Sciatic nerve (tissue), 2 donors: ENCODE results near the gene TCP11X1. TPM values are rescaled to one million over a fixed set of nuclear protein-coding genes. Genes with fewer than 3 reads are reported as not detected.
"Not testable (repeated sequence)": the region's sequence is repeated elsewhere in the genome, so short reads cannot be mapped to it uniquely, and the experiment has no call there.

Experiments used
- ATAC-seq: fragments of 200-7000 bp; cut with Tn5 transposase; one replicate; pipeline ENCODE4 v1.9.1; 2020; ENCODE audit warnings: mild to moderate bottlenecking, moderate library complexity
- DNase-seq: peaks from one replicate; pipeline ENCODE4 v3.0.0-alpha.2; 2020; ENCODE audit warnings: low spot score
- intact Hi-C: fragments of 100-400 bp; cut with DNase I; formaldehyde crosslinking; loops from one replicate; pipeline ENCODE4 v1.14.2; 2022
- total RNA-seq: library from RNA; stranded (reverse); fragmentation: NEBNext Ultra II Directional; extraction: Animal tissue kit (Norgen Biotek cat#: 25700); gene quantifications from one replicate; pipeline ENCODE4 v1.2.1, GENCODE V29; 2021
- donor health status: DM: no; HTN: no; CAD: no.
- donor health status: DM: no; HTN: no; CAD: no.

The TCP11X1 gene
- not detected for total RNA-seq

DNA sequence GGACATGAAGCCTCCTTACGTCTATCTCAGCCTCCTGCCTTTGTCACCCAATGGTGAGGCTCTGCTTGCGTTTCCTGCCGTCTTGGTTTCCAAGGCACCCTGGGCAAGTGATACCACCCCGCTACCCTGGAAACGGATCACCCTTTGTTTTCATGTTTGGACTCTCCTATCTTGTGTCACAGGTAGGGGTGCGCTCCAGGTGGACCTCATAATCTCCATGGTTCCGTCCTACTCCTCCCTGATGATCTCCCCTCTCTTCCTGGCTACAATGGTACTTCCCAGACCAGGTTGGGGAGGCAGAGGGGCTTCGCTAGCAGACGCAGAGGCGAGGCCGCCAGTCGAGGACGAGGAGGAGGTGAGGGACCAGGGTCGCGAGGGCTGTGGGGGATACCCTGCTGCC is at the start of gene TCP11X1:
TSS of gene TCP11X1 (plus strand) at position 316 of the 400 bp plus-strand sequence.
- ATAC-seq, DNase-seq, intact Hi-C loops: not testable (repeated sequence)

GRCh38 chrX:102185967-102186720 is 29.0 kb upstream of the TCP11X1 start:
- intact Hi-C loops, result no loop called here
- ATAC-seq (no peak), DNase-seq (no peak)

DNA sequence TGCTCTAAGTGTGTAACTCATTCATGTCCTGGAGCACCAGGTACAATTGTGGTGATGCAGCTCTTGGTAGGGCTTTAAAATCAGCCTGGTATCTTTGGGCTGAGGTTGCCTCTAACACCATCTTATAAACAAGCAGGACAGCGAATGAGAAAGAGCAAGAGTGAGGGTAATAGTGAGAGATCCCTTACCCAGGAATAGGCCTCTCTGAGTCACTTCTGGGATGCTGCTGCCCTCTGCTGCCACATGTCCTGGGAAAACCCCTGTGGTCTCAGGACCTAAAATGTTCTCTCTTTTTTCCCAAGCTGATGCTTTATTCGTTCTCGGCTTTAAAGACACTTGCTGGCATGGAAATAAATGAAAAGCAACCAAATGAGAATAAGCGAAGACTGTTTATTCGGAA is 7.2 kb upstream of the TCP11X1 start:
- ATAC-seq, intact Hi-C loops, DNase-seq: not testable (repeated sequence)

GRCh38 chrX:102216497-102216896 is 1.4 kb downstream of the TCP11X1 start:
- ATAC-seq, DNase-seq, intact Hi-C loops: not testable (repeated sequence)

GRCh38 chrX:102235678-102236077 is 20.6 kb downstream of the TCP11X1 start:
- intact Hi-C loops, DNase-seq, ATAC-seq: not testable (repeated sequence)

DNA sequence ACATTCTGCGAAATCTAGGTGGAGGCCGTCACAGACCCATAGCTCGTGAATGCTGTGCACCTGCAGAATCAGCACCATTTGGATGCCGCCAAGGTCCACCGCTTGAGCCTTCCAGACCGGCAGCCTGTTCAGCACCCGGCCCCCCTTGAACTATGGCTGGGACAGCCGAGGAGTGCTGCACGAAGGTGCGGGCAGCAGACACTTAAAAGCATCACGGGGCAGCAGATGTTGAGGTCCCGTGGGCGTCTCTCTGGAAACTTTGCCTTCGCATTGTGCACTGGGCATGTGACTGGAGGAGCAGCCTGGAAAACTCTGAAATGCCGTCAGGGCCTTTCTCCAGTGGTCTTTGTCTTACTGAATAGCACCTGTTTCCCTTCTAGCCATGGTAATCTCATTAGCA is 25.2 kb downstream of the TCP11X1 start:
- intact Hi-C loops, ATAC-seq: not testable (repeated sequence)
- peak; percentile 7 for DNase-seq

DNA sequence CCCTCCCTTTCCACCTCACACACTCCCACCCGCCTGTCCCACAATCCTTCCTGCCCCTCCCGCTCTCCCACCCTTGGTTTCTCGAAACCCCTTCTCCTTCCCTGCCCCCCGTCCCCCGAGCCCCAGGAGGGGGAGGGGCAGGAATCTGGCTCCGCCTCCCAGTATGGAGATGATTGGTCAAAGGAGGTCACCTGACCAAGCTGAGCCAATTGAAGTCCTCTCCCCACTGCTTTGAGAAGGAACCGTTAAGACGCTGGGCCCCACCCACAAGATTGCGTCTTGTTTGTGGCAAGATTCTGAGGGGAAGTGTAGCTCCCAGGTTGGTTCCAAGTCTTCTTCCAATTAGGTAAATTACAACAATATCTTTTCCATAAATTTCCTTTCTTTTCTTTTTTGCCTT is 31.8 kb downstream of the TCP11X1 start, which contains the start of gene NXF2:
TSS of gene NXF2 (plus strand) at position 275 of the 400 bp plus-strand sequence. CDS start 59,912 bp downstream, outside the sequence.
- ATAC-seq, intact Hi-C loops, DNase-seq: not testable (repeated sequence)

GRCh38 chrX:102272231-102272630 is 57.1 kb downstream of the TCP11X1 start:
- ATAC-seq, DNase-seq, intact Hi-C loops: not testable (repeated sequence)

Other genes with a start within 250 kb of the TCP11X1 start
- 6.2 TPM for gene TCEAL2, start 89.6 kb upstream of the TCP11X1 start, total RNA-seq
- not detected for gene TCEAL6, start 72.8 kb upstream of the TCP11X1 start, total RNA-seq
- gene BEX5, start 59.3 kb upstream of the TCP11X1 start, total RNA-seq, result 1.0 TPM
- not detected for gene NXF2, start 31.9 kb downstream of the TCP11X1 start, total RNA-seq
- not detected for gene NXF2B, start 224.7 kb downstream of the TCP11X1 start, total RNA-seq